ENCODE measurements around the gene COQ9. TPM values are rescaled to one million over a fixed set of nuclear protein-coding genes. Genes with fewer than 3 reads are reported as not detected.

Gene COQ9
- 38.1 to 53.6 TPM (median 51.3 TPM) in 5 replicates for total RNA-seq (2022; extraction: Qiagen RNA extraction; ENCODE audit: low read depth)

GRCh38 chr16:57447186-57447962 is at the start of gene COQ9, which contains the start of gene CIAPIN1:
COQ9 (plus strand) TSS chr16:57447479; CDS start chr16:57447506, 27 bp downstream.
CIAPIN1 (minus strand) TSS chr16:57447385; CDS start chr16:57440928, 6,457 bp downstream.

GRCh38 chr16:57403965-57404817 is 43.1 kb upstream of the COQ9 start, which contains the start of gene CCL17:
CCL17 (plus strand) TSS chr16:57404767; CDS start chr16:57413933, 9,166 bp downstream.

GRCh38 chr16:57462209-57462977 is 15.1 kb downstream of the COQ9 start, which contains the start of gene POLR2C:
POLR2C (plus strand) TSS chr16:57462679; CDS start chr16:57462725, 46 bp downstream.

GRCh38 chr16:57485916-57486857 is 38.9 kb downstream of the COQ9 start, which contains the start of gene DOK4:
DOK4 (minus strand) TSS chr16:57486493; CDS start chr16:57479507, 6,986 bp downstream.

Other genes starting within 250 kb of the COQ9 start
- 63.6 to 82.8 TPM (median 73.3 TPM) in 5 replicates for gene ARL2BP, start 202.2 kb upstream of the COQ9 start, total RNA-seq (2022; extraction: Qiagen RNA extraction; ENCODE audit: low read depth)
- 1.3 to 2.1 TPM (median 1.6 TPM) in 5 replicates for gene PLLP, start 162.8 kb upstream of the COQ9 start, total RNA-seq (2022; extraction: Qiagen RNA extraction; ENCODE audit: low read depth)
- gene CCL22, start 88.7 kb upstream of the COQ9 start, total RNA-seq (2022; extraction: Qiagen RNA extraction; ENCODE audit: low read depth), result 0.06 to 0.08 TPM (median 0.07 TPM) in 4 of 5 replicates, not detected in the other
- 0.04 to 0.32 TPM (median 0.10 TPM) in 4 of 5 replicates, not detected in the other for gene CX3CL1, start 75.0 kb upstream of the COQ9 start, total RNA-seq (2022; extraction: Qiagen RNA extraction; ENCODE audit: low read depth)
- not detected in 5 replicates for gene CCL17, start 42.7 kb upstream of the COQ9 start, total RNA-seq (2022; extraction: Qiagen RNA extraction; ENCODE audit: low read depth)
- gene CIAPIN1, start 94 bp upstream of the COQ9 start, total RNA-seq (2022; extraction: Qiagen RNA extraction; ENCODE audit: low read depth), result 68.9 to 89.6 TPM (median 73.2 TPM) in 5 replicates
- gene POLR2C, start 15.2 kb downstream of the COQ9 start, total RNA-seq (2022; extraction: Qiagen RNA extraction; ENCODE audit: low read depth), result 106 to 173 TPM (median 107 TPM) in 5 replicates
- gene DOK4, start 39.0 kb downstream of the COQ9 start, total RNA-seq (2022; extraction: Qiagen RNA extraction; ENCODE audit: low read depth), result 33.4 to 45.4 TPM (median 42.6 TPM) in 5 replicates
- gene CCDC102A, start 89.1 kb downstream of the COQ9 start, total RNA-seq (2022; extraction: Qiagen RNA extraction; ENCODE audit: low read depth), result 5.7 to 9.7 TPM (median 9.4 TPM) in 5 replicates
- 0.02 to 0.07 TPM (median 0.06 TPM) in 5 replicates for gene ADGRG5, start 95.2 kb downstream of the COQ9 start, total RNA-seq (2022; extraction: Qiagen RNA extraction; ENCODE audit: low read depth)
- gene ADGRG1, start 181.2 kb downstream of the COQ9 start, total RNA-seq (2022; extraction: Qiagen RNA extraction; ENCODE audit: low read depth), result 185 to 252 TPM (median 205 TPM) in 5 replicates
- gene ADGRG3, start 220.8 kb downstream of the COQ9 start, total RNA-seq (2022; extraction: Qiagen RNA extraction; ENCODE audit: low read depth), result 0.51 to 0.79 TPM (median 0.63 TPM) in 5 replicates
- gene DRC7, start 247.3 kb downstream of the COQ9 start, total RNA-seq (2022; extraction: Qiagen RNA extraction; ENCODE audit: low read depth), result 0.05 to 0.27 TPM (median 0.11 TPM) in 5 replicates